GM23338 (cell line): ENCODE results near the gene CA6. TPM values are rescaled to one million over a fixed set of nuclear protein-coding genes. Genes with fewer than 3 reads are reported as not detected.

Source experiments
- ATAC-seq: fragments of 200-7000 bp; cut with Tn5 transposase; 3 replicates; pipeline ENCODE4 v1.9.1; 2020
- DNase-seq: peaks from one replicate; pipeline ENCODE4 v3.0.0-alpha.2; 2015; ENCODE audit warnings: low spot score
- H2AFZ ChIP-seq: fragments of 200-600 bp; sonication (generic); 2 replicates; pipeline ENCODE4 v1.8.0; 2016; ENCODE audit warnings: antibody characterized with exemption, mild to moderate bottlenecking, moderate library complexity
- H3F3A ChIP-seq: fragments of 200-600 bp; sonication (generic); replicated peaks from 2 replicates; pipeline ENCODE4 v1.8.0; 2017; ENCODE audit warnings: antibody characterized with exemption, mixed run types, low read depth
- H3K27ac ChIP-seq: fragments of 200-600 bp; sonication (generic); 2 replicates; pipeline ENCODE4 v1.6.1; 2016; ENCODE audit warnings: low read depth
- H3K27me3 ChIP-seq: fragments of 200-600 bp; sonication (generic); 2 replicates; pipeline ENCODE4 v1.8.0; 2016; ENCODE audit warnings: mild to moderate bottlenecking, mixed run types, moderate library complexity; ENCODE audit not compliant: insufficient read depth
- H3K36me3 ChIP-seq: fragments of 200-600 bp; sonication (generic); 2 replicates; pipeline ENCODE4 v1.8.0; 2016; ENCODE audit warnings: mild to moderate bottlenecking; ENCODE audit not compliant: insufficient read depth
- H3K4me1 ChIP-seq: fragments of 200-600 bp; sonication (generic); 2 replicates; pipeline ENCODE4 v1.8.0; 2016; ENCODE audit warnings: mild to moderate bottlenecking, moderate library complexity; ENCODE audit not compliant: insufficient read depth
- H3K4me2 ChIP-seq: fragments of 200-600 bp; sonication (generic); 2 replicates; pipeline ENCODE4 v1.7.1; 2017; ENCODE audit warnings: mixed run types
- H3K4me3 ChIP-seq: fragments of 200-600 bp; sonication (generic); 2 replicates; pipeline ENCODE4 v1.6.1; 2016; ENCODE audit warnings: mixed run types
- H3K79me2 ChIP-seq: fragments of 200-600 bp; sonication (generic); replicated peaks from 2 replicates; pipeline ENCODE4 v1.8.0; 2017; ENCODE audit warnings: mild to moderate bottlenecking; ENCODE audit not compliant: insufficient read depth
- H3K9me2 ChIP-seq: fragments of 200-600 bp; sonication (generic); 2 replicates; pipeline ENCODE4 v1.8.0; 2017; ENCODE audit not compliant: insufficient read depth
- H4K20me1 ChIP-seq: fragments of 200-600 bp; sonication (generic); replicated peaks from 2 replicates; pipeline ENCODE4 v1.8.0; 2017; ENCODE audit warnings: mild to moderate bottlenecking; ENCODE audit not compliant: insufficient read depth
- H3K27ac Mint-ChIP-seq: 2 replicates; pipeline ENCODE4 v1.8.0; 2020; ENCODE audit warnings: inconsistent platforms, mild to moderate bottlenecking, moderate library complexity, mixed read lengths
- H3K27me3 Mint-ChIP-seq: 3 replicates; pipeline ENCODE4 v1.8.0; 2022; ENCODE audit warnings: low read depth, mild to moderate bottlenecking, moderate library complexity, mixed read lengths, inconsistent platforms; ENCODE audit not compliant: insufficient read depth, poor library complexity
- H3K36me3 Mint-ChIP-seq: 3 replicates; pipeline ENCODE4 v1.8.0; 2021; ENCODE audit warnings: low read depth, mild to moderate bottlenecking, inconsistent platforms, moderate library complexity, mixed read lengths
- H3K4me1 Mint-ChIP-seq: 3 replicates; pipeline ENCODE4 v1.8.0; 2020; ENCODE audit warnings: mild to moderate bottlenecking, inconsistent platforms, mixed read lengths
- H3K4me3 Mint-ChIP-seq: 3 replicates; pipeline ENCODE4 v1.8.0; 2021; ENCODE audit warnings: moderate library complexity, mild to moderate bottlenecking, inconsistent platforms, mixed read lengths
- H3K9me3 Mint-ChIP-seq: 3 replicates; pipeline ENCODE4 v1.8.0; 2020; ENCODE audit warnings: moderate library complexity, mild to moderate bottlenecking, inconsistent platforms, mixed read lengths
- CTCF ChIP-seq, 2 experiments: fragments of 200-600 bp in 1 of 2; sonication (generic) in 1 of 2; conservative IDR thresholded peaks; 2 replicates each; pipeline versions ENCODE4 v1.5.1 to v1.6.1; 2016 to 2017; ENCODE audit warnings: antibody characterized with exemption in 2 of 2, low read depth in 2 of 2, mild to moderate bottlenecking in 2 of 2, moderate library complexity in 1 of 2
- ETS1 ChIP-seq: IDR thresholded peaks from 2 replicates; pipeline ENCODE4 v1.6.1; 2016; ENCODE audit warnings: antibody characterized with exemption
- EZH2phosphoT487 ChIP-seq: fragments of 200-600 bp; sonication (generic); IDR thresholded peaks from one replicate; pipeline ENCODE4 v1.8.1; 2018; ENCODE audit warnings: antibody characterized with exemption; ENCODE audit not compliant: unreplicated experiment
- JUNB ChIP-seq: IDR thresholded peaks from one replicate; pipeline ENCODE4 v1.6.1; 2016; ENCODE audit warnings: antibody characterized with exemption; ENCODE audit not compliant: unreplicated experiment
- ZNF462 ChIP-seq: fragments of 250-450 bp; sonication (Bioruptor Pico); IDR thresholded peaks from 2 replicates; pipeline ENCODE4 v1.5.0; 2020; ENCODE audit warnings: mild to moderate bottlenecking, moderate library complexity
- polyA plus RNA-seq: library from polyadenylated mRNA; unstranded; fragments of >200 nt; fragmentation: Nextera tagmentation; extraction: Ambion mirVana; gene quantifications from 2 replicates; pipeline ENCODE4 v1.2.1, GENCODE V29; 2016
- total RNA-seq: library from RNA; depleted of rRNA; stranded (reverse); fragments of >200 nt; shearing (Covaris generic); gene quantifications from 2 replicates; pipeline ENCODE4 v1.2.3, GENCODE V29; 2014

CA6 gene
- total and polyA plus RNA-seq, 2 experiments from 2014 or later, result not detected

GRCh38 chr1:8925960-8926359 lies 19.7 kb upstream of the CA6 start:
- Mint-ChIP-seq H3K27me3 (peaks cover 3% of the 10 kb centered on the region), H3K9me3 (no peaks in the 10 kb centered on the region), H3K27ac (no peak overlapping the region), H3K4me3 (no peak overlapping the region), H3K4me1 (no peaks in the 10 kb centered on the region), H3K36me3 (no peaks in the 10 kb centered on the region)
- H3K9me2 ChIP-seq, result no peaks in the 10 kb centered on the region
- no peak overlapping the region for H3K4me3 ChIP-seq
- no peaks in the 10 kb centered on the region for H3F3A ChIP-seq
- H3K27ac ChIP-seq, result no peak overlapping the region
- TF ChIP-seq JUNB, result no peak
- no peaks in the 10 kb centered on the region for H3K36me3 ChIP-seq
- no peaks in the 10 kb centered on the region for H4K20me1 ChIP-seq
- ATAC-seq (no peak), DNase-seq (no peak)
- H2AFZ ChIP-seq, result no peak overlapping the region
- no peaks in the 10 kb centered on the region for H3K27me3 ChIP-seq
- no peaks in the 10 kb centered on the region for H3K79me2 ChIP-seq
- no peak overlapping the region for H3K4me2 ChIP-seq
- no peaks in the 10 kb centered on the region for H3K4me1 ChIP-seq

GRCh38 chr1:8926707-8927694 lies 18.7 kb upstream of the CA6 start:
- Histone ChIP-seq H2AFZ (no peak overlapping the region), H3F3A (no peaks in the 10 kb centered on the region), H3K9me2 (no peaks in the 10 kb centered on the region), H3K27me3 (no peaks in the 10 kb centered on the region), H4K20me1 (no peaks in the 10 kb centered on the region), H3K4me1 (no peaks in the 10 kb centered on the region), H3K27ac (no peak overlapping the region), H3K36me3 (no peaks in the 10 kb centered on the region), H3K79me2 (no peaks in the 10 kb centered on the region), H3K4me2 (no peak overlapping the region), H3K4me3 (no peak overlapping the region)
- TF ChIP-seq ZNF462 (no peak), ETS1 (no peak), CTCF (conservative IDR thresholded peaks at IDR 0.05; ENCODE audit: low read depth in 2 of 2) (no peak), EZH2phosphoT487 (no peak)
- Mint-ChIP-seq H3K9me3 (no peaks in the 10 kb centered on the region; the same call in 2 of the 3 replicates), H3K4me1 (no peaks in the 10 kb centered on the region), H3K27me3 (peaks cover 3% of the 10 kb centered on the region), H3K27ac (no peak overlapping the region), H3K36me3 (no peaks in the 10 kb centered on the region), H3K4me3 (no peak overlapping the region)
- ATAC-seq, result no peak
- no peak for DNase-seq
